Fibroblast of lung (primary cell): Measurements from ENCODE around the gene ELK3. TPM values are rescaled to one million over a fixed set of nuclear protein-coding genes. Genes with fewer than 3 reads are reported as not detected.

ENCODE experiments used
- DNase-seq, 2 donors: peaks; one replicate each; pipeline versions ENCODE4 v3.0.0 to v3.0.0-alpha.2; 2010; ENCODE audit warnings: low read depth in 2 of 2
- H2AFZ ChIP-seq: 2 replicates; pipeline ENCODE4 v1.5.1; 2012; ENCODE audit warnings: low read length, control low read depth, inconsistent platforms
- H3K27ac ChIP-seq: 2 replicates; pipeline ENCODE4 v1.5.1; 2011; ENCODE audit warnings: low read length, control low read depth; ENCODE audit not compliant: insufficient read depth
- H3K27me3 ChIP-seq: 2 replicates; pipeline ENCODE4 v1.5.1; 2011; ENCODE audit warnings: mild to moderate bottlenecking, low read length; ENCODE audit not compliant: control insufficient read depth, insufficient read depth
- H3K36me3 ChIP-seq: 2 replicates; pipeline ENCODE4 v1.5.1; 2011; ENCODE audit warnings: low read length; ENCODE audit not compliant: control insufficient read depth, insufficient read depth
- H3K4me1 ChIP-seq: 2 replicates; pipeline ENCODE4 v1.5.1; 2011; ENCODE audit warnings: low read length; ENCODE audit not compliant: control insufficient read depth, insufficient read depth; ENCODE audit errors: extremely low read depth
- H3K4me2 ChIP-seq: 2 replicates; pipeline ENCODE4 v1.5.1; 2011; ENCODE audit warnings: low read length, control low read depth; ENCODE audit not compliant: insufficient read depth; ENCODE audit errors: extremely low read depth
- H3K4me3 ChIP-seq, 4 experiments: fragments of 200-600 bp in 1 of 4; sonication (generic) in 1 of 4; replicated peaks in 1 of 4; 2 replicates each; pipeline ENCODE4 v1.5.1; 2011 to 2016; ENCODE audit warnings: low read length in 4 of 4, low read depth in 3 of 4, mild to moderate bottlenecking in 3 of 4, control low read depth in 2 of 4, inconsistent platforms in 1 of 4, mixed read lengths in 1 of 4; ENCODE audit not compliant: insufficient read depth in 1 of 4; ENCODE audit errors: control extremely low read depth in 1 of 4
- H3K79me2 ChIP-seq: 2 replicates; pipeline ENCODE4 v1.5.1; 2012; ENCODE audit warnings: mild to moderate bottlenecking, low read length, inconsistent platforms; ENCODE audit not compliant: control insufficient read depth, insufficient read depth
- H3K9ac ChIP-seq: 2 replicates; pipeline ENCODE4 v1.5.1; 2011; ENCODE audit warnings: mild to moderate bottlenecking, low read length, control low read depth; ENCODE audit not compliant: insufficient read depth
- H3K9me3 ChIP-seq: 2 replicates; pipeline ENCODE4 v1.5.1; 2012; ENCODE audit warnings: low read depth, low read length; ENCODE audit not compliant: control insufficient read depth, insufficient read depth
- H4K20me1 ChIP-seq: 2 replicates; pipeline ENCODE4 v1.5.1; 2011; ENCODE audit warnings: low read length; ENCODE audit not compliant: control insufficient read depth, insufficient read depth; ENCODE audit errors: extremely low read depth
- CTCF ChIP-seq, 2 donors: IDR thresholded peaks in 1 of 2; conservative IDR thresholded peaks in 1 of 2; 1 replicate in 1 of 2; 2 replicates in 1 of 2; pipeline ENCODE4 v1.5.1; 2011 to 2012; ENCODE audit warnings: low read length in 2 of 2, control low read depth in 1 of 2, inconsistent platforms in 1 of 2, low read depth in 1 of 2, mild to moderate bottlenecking in 1 of 2
- EZH2 ChIP-seq: IDR thresholded peaks from 2 replicates; pipeline ENCODE4 v1.5.1; 2012; ENCODE audit warnings: low read length, control low read depth, mild to moderate bottlenecking; ENCODE audit errors: missing control alignments
- polyA plus RNA-seq, 2 donors: library from polyadenylated mRNA; depleted of rRNA in 1 of 2; stranded (reverse) in 1 of 2; unstranded in 1 of 2; fragments of >200 nt; gene quantifications; 2 replicates each; pipeline ENCODE4 v1.2.1, GENCODE V29; 2011 to 2012; ENCODE audit warnings: missing spikeins in 1 of 2
- total RNA-seq: library from RNA; depleted of rRNA; stranded (reverse); fragments of >200 nt; gene quantifications from 2 replicates; pipeline ENCODE4 v1.2.1, GENCODE V29; 2014

The ELK3 gene
- total and polyA plus RNA-seq, 2 donors (not counting 1 experiment from before 2014, with no cell fraction given) = 14.7 to 27.9 TPM

- Histone ChIP-seq H3K9ac (no peak overlapping the region), H3K27ac (no peak overlapping the region), H3K36me3 (no peaks in the 10 kb centered on the region), H4K20me1 (no peaks in the 10 kb centered on the region), H2AFZ (no peak overlapping the region), H3K4me1 (peaks cover 9% of the 10 kb centered on the region), H3K27me3 (no peaks in the 10 kb centered on the region), H3K79me2 (peaks cover 97% of the 10 kb centered on the region), H3K4me2 (no peak overlapping the region), H3K4me3 (no peak overlapping the region), H3K9me3 (no peaks in the 10 kb centered on the region)
- DNase-seq = no peak
- no peak for TF ChIP-seq CTCF (conservative IDR thresholded peaks at IDR 0.05 in 1 of 2, IDR thresholded peaks at IDR 0.05 in 1 of 2; ENCODE audit: low read depth in 1 of 2, low read length in 2 of 2)
These were observed 10.2 kb downstream of the ELK3 start for GRCh38 chr12:96204381-96204780.

GRCh38 chr12:96205908-96206307 is 11.7 kb downstream of the ELK3 start:
- no peaks in the 10 kb centered on the region for H3K9me3 ChIP-seq
- H4K20me1 ChIP-seq = no peaks in the 10 kb centered on the region
- H3K79me2 ChIP-seq = peaks cover 98% of the 10 kb centered on the region
- H3K36me3 ChIP-seq = no peaks in the 10 kb centered on the region
- no peak for DNase-seq
- no peaks in the 10 kb centered on the region for H3K27me3 ChIP-seq
- TF ChIP-seq EZH2 = no peak
- no peak for TF ChIP-seq CTCF (conservative IDR thresholded peaks at IDR 0.05 in 1 of 2, IDR thresholded peaks at IDR 0.05 in 1 of 2; ENCODE audit: low read depth in 1 of 2, low read length in 2 of 2)
- H3K4me1 ChIP-seq = peaks cover 9% of the 10 kb centered on the region
- no peak overlapping the region for H3K9ac ChIP-seq
- H3K27ac ChIP-seq = no peak overlapping the region
- no peak overlapping the region for H3K4me3 ChIP-seq
- no peak overlapping the region for H2AFZ ChIP-seq
- no peak overlapping the region for H3K4me2 ChIP-seq

- no peak for DNase-seq
- Histone ChIP-seq H3K4me3 (no peak overlapping the region), H3K4me1 (peaks cover 9% of the 10 kb centered on the region), H3K27ac (peak overlapping the region; percentile 4), H4K20me1 (no peaks in the 10 kb centered on the region), H3K9me3 (no peaks in the 10 kb centered on the region), H3K27me3 (no peaks in the 10 kb centered on the region), H3K4me2 (no peak overlapping the region), H2AFZ (no peak overlapping the region), H3K36me3 (no peaks in the 10 kb centered on the region), H3K79me2 (peaks cover 96% of the 10 kb centered on the region), H3K9ac (no peak overlapping the region)
- TF ChIP-seq CTCF (conservative IDR thresholded peaks at IDR 0.05 in 1 of 2, IDR thresholded peaks at IDR 0.05 in 1 of 2; ENCODE audit: low read depth in 1 of 2, low read length in 2 of 2) (no peak), EZH2 (no peak)
These were observed 12.9 kb downstream of the ELK3 start for GRCh38 chr12:96206936-96207662.
